Measurements from ENCODE around the gene TMEM8B. TPM values are rescaled to one million over a fixed set of nuclear protein-coding genes. Genes with fewer than 3 reads are reported as not detected.
A peak's percentile ranks its signal among the peaks of the same experiment; 100 is the strongest.

TMEM8B gene
- total RNA-seq, 6 experiments from 2014 or later: 8.7 to 15.2 (median 12.0) TPM

DNA sequence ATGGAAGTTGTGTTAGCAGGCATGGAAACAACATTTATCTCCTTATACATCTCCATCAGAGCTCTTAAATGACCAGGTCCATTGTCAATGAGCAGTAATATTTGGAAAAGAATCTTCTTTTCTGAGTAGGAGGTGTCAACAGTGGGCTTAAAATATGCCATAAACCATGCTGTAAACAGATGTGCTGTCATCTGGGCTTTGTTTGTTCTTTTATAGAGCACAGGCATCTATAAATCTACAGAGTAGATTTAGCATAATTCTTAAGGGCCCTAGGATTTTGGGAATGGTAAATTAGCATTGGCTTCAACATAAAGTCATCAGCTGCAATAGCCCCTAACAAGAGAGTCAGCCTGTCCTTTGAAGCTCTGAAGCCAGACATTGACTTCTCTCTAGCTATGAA lies 69.3 kb downstream of the TMEM8B start:
- H3K27ac Mint-ChIP-seq: no peak overlapping the region
- H3K27me3 Mint-ChIP-seq (ENCODE audit: insufficient read depth): peaks cover 5% of the 10 kb centered on the region
- H3K4me1 Mint-ChIP-seq (ENCODE audit: low read depth): peaks cover 7% of the 10 kb centered on the region
- H3K36me3 Mint-ChIP-seq (ENCODE audit: low read depth): no peaks in the 10 kb centered on the region
- TF ChIP-seq, protein P1, sequence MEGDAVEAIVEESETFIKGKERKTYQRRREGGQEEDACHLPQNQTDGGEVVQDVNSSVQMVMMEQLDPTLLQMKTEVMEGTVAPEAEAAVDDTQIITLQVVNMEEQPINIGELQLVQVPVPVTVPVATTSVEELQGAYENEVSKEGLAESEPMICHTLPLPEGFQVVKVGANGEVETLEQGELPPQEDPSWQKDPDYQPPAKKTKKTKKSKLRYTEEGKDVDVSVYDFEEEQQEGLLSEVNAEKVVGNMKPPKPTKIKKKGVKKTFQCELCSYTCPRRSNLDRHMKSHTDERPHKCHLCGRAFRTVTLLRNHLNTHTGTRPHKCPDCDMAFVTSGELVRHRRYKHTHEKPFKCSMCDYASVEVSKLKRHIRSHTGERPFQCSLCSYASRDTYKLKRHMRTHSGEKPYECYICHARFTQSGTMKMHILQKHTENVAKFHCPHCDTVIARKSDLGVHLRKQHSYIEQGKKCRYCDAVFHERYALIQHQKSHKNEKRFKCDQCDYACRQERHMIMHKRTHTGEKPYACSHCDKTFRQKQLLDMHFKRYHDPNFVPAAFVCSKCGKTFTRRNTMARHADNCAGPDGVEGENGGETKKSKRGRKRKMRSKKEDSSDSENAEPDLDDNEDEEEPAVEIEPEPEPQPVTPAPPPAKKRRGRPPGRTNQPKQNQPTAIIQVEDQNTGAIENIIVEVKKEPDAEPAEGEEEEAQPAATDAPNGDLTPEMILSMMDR (IDR thresholded peaks at IDR 0.05): no peak
- no peak overlapping the region for H3K4me3 Mint-ChIP-seq
- no peak for DNase-seq
- no peaks in the 10 kb centered on the region for H3K9me3 Mint-ChIP-seq

DNA sequence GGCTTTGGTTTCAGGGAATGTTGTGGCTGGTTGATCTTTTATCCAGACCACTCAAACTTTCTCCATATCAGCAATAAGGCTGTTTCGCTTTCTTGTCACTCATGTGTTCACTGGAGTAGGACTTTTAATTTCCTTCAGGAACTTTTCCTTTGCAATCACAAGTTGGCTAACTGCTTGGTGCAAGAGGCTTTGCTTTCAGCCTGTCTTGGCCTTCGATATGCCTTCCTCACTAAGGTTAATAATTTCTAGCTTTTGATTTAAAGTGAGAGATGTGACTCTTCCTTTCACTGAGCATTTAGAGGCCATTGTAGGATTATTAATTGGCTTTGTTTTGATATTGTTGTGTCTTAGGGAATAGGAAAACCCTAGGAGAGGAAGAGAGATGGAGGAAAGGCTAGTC lies 70.0 kb downstream of the TMEM8B start:
- Mint-ChIP-seq H3K4me3 (no peak overlapping the region), H3K9me3 (no peaks in the 10 kb centered on the region), H3K4me1 (ENCODE audit: low read depth) (peaks cover 9% of the 10 kb centered on the region), H3K27ac (no peak overlapping the region), H3K36me3 (ENCODE audit: low read depth) (no peaks in the 10 kb centered on the region), H3K27me3 (ENCODE audit: insufficient read depth) (peaks cover 5% of the 10 kb centered on the region)
- no peak for DNase-seq
- TF ChIP-seq, protein P1 (IDR thresholded peaks at IDR 0.05): no peak

DNA sequence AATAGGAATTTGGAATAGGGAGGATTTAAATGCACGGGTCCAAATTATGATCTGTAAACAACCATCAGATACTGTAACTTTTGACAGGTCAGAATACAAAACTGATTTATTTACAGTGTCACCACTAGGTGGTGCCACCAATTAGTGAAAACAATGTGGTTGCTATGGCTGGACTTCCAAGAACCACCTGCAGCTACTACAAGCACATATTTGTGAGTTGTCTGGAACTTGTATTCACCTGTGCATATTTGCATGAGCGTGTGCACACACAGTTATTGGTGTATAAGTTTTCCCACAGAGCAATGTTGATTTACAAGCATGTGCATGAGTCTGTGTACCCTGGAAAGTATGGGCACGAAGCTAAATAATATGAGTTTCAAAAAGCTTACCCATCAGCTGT lies 74.0 kb downstream of the TMEM8B start:
- no peaks in the 10 kb centered on the region for H3K27me3 Mint-ChIP-seq (ENCODE audit: insufficient read depth)
- H3K36me3 Mint-ChIP-seq (ENCODE audit: low read depth): no peaks in the 10 kb centered on the region
- H3K4me1 Mint-ChIP-seq (ENCODE audit: low read depth): peaks cover 49% of the 10 kb centered on the region
- no peak overlapping the region for H3K4me3 Mint-ChIP-seq
- H3K9me3 Mint-ChIP-seq: no peaks in the 10 kb centered on the region
- TF ChIP-seq, protein P1 (IDR thresholded peaks at IDR 0.05): peak; percentile 94
- peak; percentile 36 for DNase-seq
- H3K27ac Mint-ChIP-seq: no peak overlapping the region

- TF ChIP-seq, protein P1 (IDR thresholded peaks at IDR 0.05): no peak
- Mint-ChIP-seq H3K4me3 (no peak overlapping the region), H3K27ac (no peak overlapping the region), H3K27me3 (ENCODE audit: insufficient read depth) (no peaks in the 10 kb centered on the region; the same call in 1 of the 2 replicates), H3K9me3 (no peaks in the 10 kb centered on the region), H3K4me1 (ENCODE audit: low read depth) (peaks cover 62% of the 10 kb centered on the region), H3K36me3 (ENCODE audit: low read depth) (no peaks in the 10 kb centered on the region)
- DNase-seq: no peak
Measured at GRCh38 chr9:35904338-35904737, 75.3 kb downstream of the TMEM8B start.

DNA sequence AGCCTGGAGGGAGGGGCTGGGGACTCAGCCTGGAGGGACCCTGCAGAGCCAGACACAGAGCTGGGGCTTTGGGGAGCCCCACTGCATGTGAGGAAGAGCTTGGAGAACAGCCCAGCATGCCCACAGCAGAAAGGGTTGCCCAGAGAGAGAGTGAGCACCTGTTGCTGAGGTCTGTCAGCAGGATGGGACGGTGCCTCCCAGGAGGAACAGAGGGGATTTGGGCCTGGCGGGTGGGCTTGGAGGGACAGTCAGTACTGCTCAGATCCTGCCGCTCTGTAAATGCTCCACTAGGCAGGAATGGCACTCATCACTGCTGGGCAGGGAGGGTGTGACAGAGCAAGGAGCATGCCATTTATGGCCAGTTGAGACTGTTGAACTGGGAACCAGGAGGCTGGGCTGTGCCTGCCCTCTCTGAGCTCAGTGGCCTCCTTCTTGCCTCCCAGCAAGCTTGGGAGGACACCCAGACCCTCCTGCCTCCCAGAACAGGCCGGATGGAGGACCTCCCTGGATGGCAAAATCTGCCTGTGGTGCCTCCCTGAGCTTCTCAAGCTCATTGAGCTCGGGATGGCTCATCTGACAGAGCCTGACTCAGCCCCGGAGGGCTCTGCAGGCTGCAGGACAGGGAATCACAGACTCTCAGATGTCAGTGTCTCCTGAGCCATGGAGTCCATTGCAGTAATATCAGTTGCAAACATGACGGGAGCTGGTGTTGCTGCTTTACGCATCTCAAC lies 76.2 kb downstream of the TMEM8B start:
- no peaks in the 10 kb centered on the region for H3K36me3 Mint-ChIP-seq (ENCODE audit: low read depth)
- DNase-seq: peak; percentile 76
- no peaks in the 10 kb centered on the region for H3K9me3 Mint-ChIP-seq
- TF ChIP-seq, protein P1 (IDR thresholded peaks at IDR 0.05): no peak
- H3K27ac Mint-ChIP-seq: peak overlapping the region; percentile 96
- H3K4me3 Mint-ChIP-seq: peak overlapping the region; percentile 44
- H3K4me1 Mint-ChIP-seq (ENCODE audit: low read depth): peaks cover 67% of the 10 kb centered on the region
- no peaks in the 10 kb centered on the region; the same call in 1 of the 2 replicates for H3K27me3 Mint-ChIP-seq (ENCODE audit: insufficient read depth)
